HepG2 (cell line): ENCODE measurements around the gene TOMM6. TPM values are rescaled to one million over a fixed set of nuclear protein-coding genes. Genes with fewer than 3 reads are reported as not detected.

Experiments
- BORCS8-MEF2B ChIP-seq: sonication (generic); formaldehyde crosslinking; IDR thresholded peaks from 2 replicates; pipeline ENCODE4 v1.8.0; 2022; ENCODE audit warnings: mild to moderate bottlenecking, missing genetic modification reagents
- GATAD2A ChIP-seq: IDR thresholded peaks from 2 replicates; pipeline ENCODE4 v1.6.1; 2016
- KDM5B ChIP-seq: sonication (generic); formaldehyde crosslinking; IDR thresholded peaks from 2 replicates; pipeline ENCODE4 v1.4.0; 2020; ENCODE audit warnings: missing genetic modification reagents, mild to moderate bottlenecking, borderline replicate concordance
- MAF1 ChIP-seq: sonication (generic); formaldehyde crosslinking; IDR thresholded peaks from 2 replicates; pipeline ENCODE4 v1.5.0; 2020; ENCODE audit warnings: missing genetic modification reagents, borderline replicate concordance
- RXRB ChIP-seq: IDR thresholded peaks from 2 replicates; pipeline ENCODE4 v1.6.1; 2016; ENCODE audit warnings: borderline replicate concordance, missing genetic modification reagents, missing compliant biosample characterization
- SOX13 ChIP-seq, 3 experiments: fragments of 450-650 bp in 1 of 3; sonication (generic) in 1 of 3; formaldehyde crosslinking in 1 of 3; IDR thresholded peaks in 2 of 3; conservative IDR thresholded peaks in 1 of 3; 2 replicates each; pipeline versions ENCODE4 v1.5.0 to v1.6.1; 2016 to 2020; ENCODE audit warnings: antibody characterized with exemption in 1 of 3, mild to moderate bottlenecking in 1 of 3, missing compliant biosample characterization in 1 of 3, missing genetic modification reagents in 1 of 3, moderate library complexity in 1 of 3
- TEAD3 ChIP-seq: optimal IDR thresholded peaks from 2 replicates; pipeline ENCODE3; 2016; ENCODE audit warnings: borderline replicate concordance
- ZBTB20 ChIP-seq: sonication (generic); formaldehyde crosslinking; IDR thresholded peaks from 2 replicates; pipeline ENCODE4 v1.8.1; 2023; ENCODE audit warnings: missing genetic modification reagents, low read depth, mild to moderate bottlenecking, borderline replicate concordance
- ZBTB7A ChIP-seq: sonication (generic); formaldehyde crosslinking; IDR thresholded peaks from 2 replicates; pipeline ENCODE4 v1.8.0; 2022; ENCODE audit warnings: mild to moderate bottlenecking, missing genetic modification reagents
- ZBTB7B ChIP-seq: sonication (generic); formaldehyde crosslinking; IDR thresholded peaks from 2 replicates; pipeline ENCODE4 v1.4.0; 2020; ENCODE audit warnings: missing genetic modification reagents
- ZIK1 ChIP-seq: sonication (generic); formaldehyde crosslinking; IDR thresholded peaks from 2 replicates; pipeline ENCODE4 v1.5.0; 2020; ENCODE audit warnings: mild to moderate bottlenecking, low read depth, missing genetic modification reagents, borderline replicate concordance
- ZNF205 ChIP-seq: IDR thresholded peaks from 2 replicates; pipeline ENCODE4 v1.6.1; 2018; ENCODE audit warnings: missing biosample characterization, missing genetic modification reagents
- ZNF788 ChIP-seq: sonication (generic); formaldehyde crosslinking; IDR thresholded peaks from 2 replicates; pipeline ENCODE4 v1.5.0; 2020; ENCODE audit warnings: mild to moderate bottlenecking, missing genetic modification reagents, borderline replicate concordance
- ZSCAN25 ChIP-seq: sonication (generic); formaldehyde crosslinking; IDR thresholded peaks from 2 replicates; pipeline ENCODE4 v1.8.0; 2022; ENCODE audit warnings: mild to moderate bottlenecking, missing genetic modification reagents
- ZSCAN31 ChIP-seq: sonication (generic); formaldehyde crosslinking; IDR thresholded peaks from 2 replicates; pipeline ENCODE4 v1.5.0; 2020; ENCODE audit warnings: low read depth, mild to moderate bottlenecking, missing genetic modification reagents
- polyA plus RNA-seq, 8 experiments: library from polyadenylated mRNA; depleted of rRNA in 3 of 8; stranded (reverse) in 7 of 8; unstranded in 1 of 8; fragments of >200 nt; fragmentation: Illumina TruSeq in 4 of 8; extraction: Trizol in 4 of 8; gene quantifications; 2 replicates each; pipeline versions ENCODE4 v1.2.1 to v1.2.3, GENCODE V29; 2011 to 2016; ENCODE audit warnings: low read depth in 4 of 8, missing spikeins in 1 of 8, mixed read lengths in 1 of 8; ENCODE audit not compliant: insufficient read depth in 1 of 8
- total RNA-seq, 5 experiments: library from RNA; depleted of rRNA; stranded (reverse); fragments of >200 nt; fragmentation: Illumina TruSeq; extraction: Trizol; gene quantifications; 2 replicates each; pipeline ENCODE4 v1.2.3, GENCODE V29; 2016; ENCODE audit warnings: low read depth in 1 of 5
- TF ChIP-seq, protein P1 (sequence below): sonication (generic); formaldehyde crosslinking; IDR thresholded peaks from 2 replicates; pipeline ENCODE4 v1.4.0; 2020; ENCODE audit warnings: missing genetic modification reagents
- TF ChIP-seq, protein P2 (sequence below): sonication (generic); formaldehyde crosslinking; conservative IDR thresholded peaks from 2 replicates; pipeline ENCODE4 v1.8.0; 2022; ENCODE audit warnings: low read depth, missing genetic modification reagents
- TF ChIP-seq, protein P3 (sequence below): sonication (generic); formaldehyde crosslinking; IDR thresholded peaks from 2 replicates; pipeline ENCODE4 v1.4.0; 2020; ENCODE audit warnings: mild to moderate bottlenecking, missing genetic modification reagents
- TF ChIP-seq, protein P4 (sequence below): sonication (generic); formaldehyde crosslinking; IDR thresholded peaks from 2 replicates; pipeline ENCODE4 v1.4.0; 2020; ENCODE audit warnings: missing genetic modification reagents

Gene TOMM6
- total and polyA plus RNA-seq, 2 of the 13 experiments (the other 11 are each of a cell fraction or from before 2014, with no cell fraction given), result 320 to 321 TPM

DNA sequence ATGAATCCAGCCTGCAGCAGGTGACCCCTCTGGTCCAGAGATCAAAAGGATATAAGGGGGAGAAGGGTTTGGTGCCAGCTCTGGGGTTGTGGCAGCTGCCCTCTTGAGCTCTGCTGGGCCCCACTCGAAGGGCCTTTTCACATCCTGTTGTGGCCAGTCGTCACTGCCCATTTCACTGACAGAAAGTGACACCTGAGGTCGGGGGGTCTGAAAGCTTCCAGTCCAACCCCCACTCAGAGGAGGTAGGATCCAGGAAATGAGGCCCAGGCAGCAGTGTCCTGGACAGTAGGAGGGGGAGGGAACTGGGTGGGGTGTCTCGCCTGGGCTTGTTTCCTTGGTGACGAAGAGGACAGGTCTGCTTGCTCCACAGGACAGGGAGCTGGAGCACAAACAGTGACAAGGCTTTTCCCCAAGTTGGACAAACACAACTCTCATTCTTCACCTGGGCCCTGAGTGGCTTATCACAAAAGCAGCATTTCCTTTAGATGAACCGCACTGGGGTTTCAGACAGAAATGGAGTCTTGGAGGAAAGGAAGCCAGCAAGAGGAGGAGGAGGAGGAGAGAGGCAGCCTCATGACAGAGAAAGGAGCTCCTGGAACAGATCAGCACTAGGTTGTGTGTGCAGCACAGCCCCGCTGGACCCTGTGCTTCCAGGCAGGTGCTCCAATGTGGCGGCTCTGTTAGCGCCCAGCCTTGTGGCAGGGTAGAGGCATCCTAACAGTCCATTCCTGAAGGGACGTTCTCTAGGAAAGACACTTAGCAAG lies 18.8 kb upstream of the TOMM6 start (continued):
- TF ChIP-seq BORCS8-MEF2B (CRISPR knock-in tag), result peak; percentile 35; the same call in 1 of the 2 replicates
- no peak for TF ChIP-seq ZNF205 (CRISPR knock-in tag)
- peak; percentile 14; the same call in 1 of the 2 replicates for TF ChIP-seq RXRB (CRISPR knock-in tag)
- TF ChIP-seq ZSCAN31 (CRISPR knock-in tag), result 0 out of 2 replicates have a peak, but pooled peaks have one; percentile 30
- 0 out of 2 replicates have a peak, but pooled peaks have one; percentile 40 for TF ChIP-seq ZIK1 (CRISPR knock-in tag)
- peak; percentile 38 for TF ChIP-seq TEAD3 (CRISPR knock-in tag)
- peak; percentile 37; the same call in 1 of the 2 replicates for TF ChIP-seq ZBTB7A (CRISPR knock-in tag)
- TF ChIP-seq SOX13 (IDR thresholded peaks at IDR 0.05), result peak; percentile 42; the same call in 1 of the 2 replicates
- TF ChIP-seq SOX13 (CRISPR knock-in tag; conservative IDR thresholded peaks at IDR 0.05 in 1 of 2, IDR thresholded peaks at IDR 0.05 in 1 of 2), result peak in 1 of 2 experiments; percentile 32; a peak in 1 of 4 replicates
- TF ChIP-seq MAF1 (CRISPR knock-in tag), result 0 out of 2 replicates have a peak, but pooled peaks have one; percentile 83
- TF ChIP-seq GATAD2A (CRISPR knock-in tag), result peak; percentile 63
- TF ChIP-seq, protein P1, sequence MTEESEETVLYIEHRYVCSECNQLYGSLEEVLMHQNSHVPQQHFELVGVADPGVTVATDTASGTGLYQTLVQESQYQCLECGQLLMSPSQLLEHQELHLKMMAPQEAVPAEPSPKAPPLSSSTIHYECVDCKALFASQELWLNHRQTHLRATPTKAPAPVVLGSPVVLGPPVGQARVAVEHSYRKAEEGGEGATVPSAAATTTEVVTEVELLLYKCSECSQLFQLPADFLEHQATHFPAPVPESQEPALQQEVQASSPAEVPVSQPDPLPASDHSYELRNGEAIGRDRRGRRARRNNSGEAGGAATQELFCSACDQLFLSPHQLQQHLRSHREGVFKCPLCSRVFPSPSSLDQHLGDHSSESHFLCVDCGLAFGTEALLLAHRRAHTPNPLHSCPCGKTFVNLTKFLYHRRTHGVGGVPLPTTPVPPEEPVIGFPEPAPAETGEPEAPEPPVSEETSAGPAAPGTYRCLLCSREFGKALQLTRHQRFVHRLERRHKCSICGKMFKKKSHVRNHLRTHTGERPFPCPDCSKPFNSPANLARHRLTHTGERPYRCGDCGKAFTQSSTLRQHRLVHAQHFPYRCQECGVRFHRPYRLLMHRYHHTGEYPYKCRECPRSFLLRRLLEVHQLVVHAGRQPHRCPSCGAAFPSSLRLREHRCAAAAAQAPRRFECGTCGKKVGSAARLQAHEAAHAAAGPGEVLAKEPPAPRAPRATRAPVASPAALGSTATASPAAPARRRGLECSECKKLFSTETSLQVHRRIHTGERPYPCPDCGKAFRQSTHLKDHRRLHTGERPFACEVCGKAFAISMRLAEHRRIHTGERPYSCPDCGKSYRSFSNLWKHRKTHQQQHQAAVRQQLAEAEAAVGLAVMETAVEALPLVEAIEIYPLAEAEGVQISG (CRISPR knock-in tag), result no peak; the same call in 1 of the 2 replicates
- no peak for TF ChIP-seq ZSCAN25 (CRISPR knock-in tag)
- TF ChIP-seq KDM5B (CRISPR knock-in tag), result peak; percentile 43; the same call in 1 of the 2 replicates
- TF ChIP-seq, protein P2, sequence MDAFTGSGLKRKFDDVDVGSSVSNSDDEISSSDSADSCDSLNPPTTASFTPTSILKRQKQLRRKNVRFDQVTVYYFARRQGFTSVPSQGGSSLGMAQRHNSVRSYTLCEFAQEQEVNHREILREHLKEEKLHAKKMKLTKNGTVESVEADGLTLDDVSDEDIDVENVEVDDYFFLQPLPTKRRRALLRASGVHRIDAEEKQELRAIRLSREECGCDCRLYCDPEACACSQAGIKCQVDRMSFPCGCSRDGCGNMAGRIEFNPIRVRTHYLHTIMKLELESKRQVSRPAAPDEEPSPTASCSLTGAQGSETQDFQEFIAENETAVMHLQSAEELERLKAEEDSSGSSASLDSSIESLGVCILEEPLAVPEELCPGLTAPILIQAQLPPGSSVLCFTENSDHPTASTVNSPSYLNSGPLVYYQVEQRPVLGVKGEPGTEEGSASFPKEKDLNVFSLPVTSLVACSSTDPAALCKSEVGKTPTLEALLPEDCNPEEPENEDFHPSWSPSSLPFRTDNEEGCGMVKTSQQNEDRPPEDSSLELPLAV (CRISPR knock-in tag), result no peak
- TF ChIP-seq, protein P3, sequence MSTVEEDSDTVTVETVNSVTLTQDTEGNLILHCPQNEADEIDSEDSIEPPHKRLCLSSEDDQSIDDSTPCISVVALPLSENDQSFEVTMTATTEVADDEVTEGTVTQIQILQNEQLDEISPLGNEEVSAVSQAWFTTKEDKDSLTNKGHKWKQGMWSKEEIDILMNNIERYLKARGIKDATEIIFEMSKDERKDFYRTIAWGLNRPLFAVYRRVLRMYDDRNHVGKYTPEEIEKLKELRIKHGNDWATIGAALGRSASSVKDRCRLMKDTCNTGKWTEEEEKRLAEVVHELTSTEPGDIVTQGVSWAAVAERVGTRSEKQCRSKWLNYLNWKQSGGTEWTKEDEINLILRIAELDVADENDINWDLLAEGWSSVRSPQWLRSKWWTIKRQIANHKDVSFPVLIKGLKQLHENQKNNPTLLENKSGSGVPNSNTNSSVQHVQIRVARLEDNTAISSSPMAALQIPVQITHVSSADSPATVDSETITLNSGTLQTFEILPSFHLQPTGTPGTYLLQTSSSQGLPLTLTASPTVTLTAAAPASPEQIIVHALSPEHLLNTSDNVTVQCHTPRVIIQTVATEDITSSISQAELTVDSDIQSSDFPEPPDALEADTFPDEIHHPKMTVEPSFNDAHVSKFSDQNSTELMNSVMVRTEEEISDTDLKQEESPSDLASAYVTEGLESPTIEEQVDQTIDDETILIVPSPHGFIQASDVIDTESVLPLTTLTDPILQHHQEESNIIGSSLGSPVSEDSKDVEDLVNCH (CRISPR knock-in tag), result no peak
- TF ChIP-seq ZNF788, result peak; percentile 60; the same call in 1 of the 2 replicates
- TF ChIP-seq ZBTB20, result no peak
- TF ChIP-seq, protein P4, sequence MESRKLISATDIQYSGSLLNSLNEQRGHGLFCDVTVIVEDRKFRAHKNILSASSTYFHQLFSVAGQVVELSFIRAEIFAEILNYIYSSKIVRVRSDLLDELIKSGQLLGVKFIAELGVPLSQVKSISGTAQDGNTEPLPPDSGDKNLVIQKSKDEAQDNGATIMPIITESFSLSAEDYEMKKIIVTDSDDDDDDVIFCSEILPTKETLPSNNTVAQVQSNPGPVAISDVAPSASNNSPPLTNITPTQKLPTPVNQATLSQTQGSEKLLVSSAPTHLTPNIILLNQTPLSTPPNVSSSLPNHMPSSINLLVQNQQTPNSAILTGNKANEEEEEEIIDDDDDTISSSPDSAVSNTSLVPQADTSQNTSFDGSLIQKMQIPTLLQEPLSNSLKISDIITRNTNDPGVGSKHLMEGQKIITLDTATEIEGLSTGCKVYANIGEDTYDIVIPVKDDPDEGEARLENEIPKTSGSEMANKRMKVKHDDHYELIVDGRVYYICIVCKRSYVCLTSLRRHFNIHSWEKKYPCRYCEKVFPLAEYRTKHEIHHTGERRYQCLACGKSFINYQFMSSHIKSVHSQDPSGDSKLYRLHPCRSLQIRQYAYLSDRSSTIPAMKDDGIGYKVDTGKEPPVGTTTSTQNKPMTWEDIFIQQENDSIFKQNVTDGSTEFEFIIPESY, result peak; percentile 99
- TF ChIP-seq ZBTB7B, result peak; percentile 73
